Measurements from ENCODE around the gene BRD1.

BRD1 gene

GRCh38 chr22:49771266-49772065 is 56.2 kb downstream of the BRD1 start:
- no peak for DNase-seq (ENCODE audit: low spot score)
- TF ChIP-seq, protein P1, sequence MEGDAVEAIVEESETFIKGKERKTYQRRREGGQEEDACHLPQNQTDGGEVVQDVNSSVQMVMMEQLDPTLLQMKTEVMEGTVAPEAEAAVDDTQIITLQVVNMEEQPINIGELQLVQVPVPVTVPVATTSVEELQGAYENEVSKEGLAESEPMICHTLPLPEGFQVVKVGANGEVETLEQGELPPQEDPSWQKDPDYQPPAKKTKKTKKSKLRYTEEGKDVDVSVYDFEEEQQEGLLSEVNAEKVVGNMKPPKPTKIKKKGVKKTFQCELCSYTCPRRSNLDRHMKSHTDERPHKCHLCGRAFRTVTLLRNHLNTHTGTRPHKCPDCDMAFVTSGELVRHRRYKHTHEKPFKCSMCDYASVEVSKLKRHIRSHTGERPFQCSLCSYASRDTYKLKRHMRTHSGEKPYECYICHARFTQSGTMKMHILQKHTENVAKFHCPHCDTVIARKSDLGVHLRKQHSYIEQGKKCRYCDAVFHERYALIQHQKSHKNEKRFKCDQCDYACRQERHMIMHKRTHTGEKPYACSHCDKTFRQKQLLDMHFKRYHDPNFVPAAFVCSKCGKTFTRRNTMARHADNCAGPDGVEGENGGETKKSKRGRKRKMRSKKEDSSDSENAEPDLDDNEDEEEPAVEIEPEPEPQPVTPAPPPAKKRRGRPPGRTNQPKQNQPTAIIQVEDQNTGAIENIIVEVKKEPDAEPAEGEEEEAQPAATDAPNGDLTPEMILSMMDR (conservative IDR thresholded peaks at IDR 0.05; ENCODE audit: low read depth), result no peak
- ChIA-PET CTCF (no interaction called here), POLR2A (ENCODE audit: low non-redundant PET) (no interaction called here)
- no peak overlapping the region for H3K27ac ChIP-seq

GRCh38 chr22:49770547-49771265 is 57.0 kb downstream of the BRD1 start:
- no peak for DNase-seq (ENCODE audit: low spot score)
- POLR2A ChIA-PET (ENCODE audit: low non-redundant PET), result no interaction called here
- CTCF ChIA-PET, result no interaction called here
- TF ChIP-seq, protein P1 (conservative IDR thresholded peaks at IDR 0.05; ENCODE audit: low read depth), result no peak
- no peak overlapping the region for H3K27ac ChIP-seq

DNA sequence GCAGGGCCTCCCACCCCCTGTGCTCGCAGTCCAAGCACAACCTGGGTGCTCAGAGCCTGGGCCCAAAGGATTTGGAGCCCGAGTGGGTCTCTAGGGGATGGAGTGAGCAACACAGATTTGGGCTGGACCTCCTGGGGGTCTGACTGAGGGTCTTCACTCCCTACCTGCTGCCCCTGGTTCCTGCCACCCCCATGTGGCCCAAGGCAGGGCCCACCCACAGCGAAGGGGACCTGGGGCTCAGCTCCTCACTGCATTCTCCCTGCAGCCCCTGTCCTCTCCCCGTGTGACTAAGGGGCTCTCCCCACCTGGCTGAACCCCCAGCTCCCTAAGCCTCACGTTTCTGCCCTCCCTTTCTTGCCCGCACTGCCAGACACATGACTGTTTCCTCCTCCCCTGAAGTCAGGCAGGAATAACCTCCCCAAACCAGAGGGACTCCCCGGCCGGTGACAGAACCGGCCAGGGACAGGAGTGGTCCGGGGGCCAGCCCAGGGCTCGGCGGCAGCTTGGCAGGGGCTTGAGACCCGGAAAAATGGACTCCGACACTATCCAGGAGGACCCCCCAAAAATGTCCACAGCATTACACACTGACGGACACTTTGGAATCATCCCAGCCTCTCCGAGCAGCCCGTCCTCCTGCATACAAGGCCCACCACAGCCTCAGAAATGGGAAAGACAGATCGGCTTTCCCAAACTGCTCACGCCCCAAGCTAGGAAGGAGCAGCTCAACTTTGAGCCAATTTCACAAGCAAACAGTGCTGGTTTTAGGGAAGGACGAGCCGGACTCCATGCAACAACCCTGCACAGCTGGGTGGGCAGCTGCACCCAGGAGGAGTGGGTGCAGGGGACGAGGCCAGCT is 57.8 kb downstream of the BRD1 start:
- ChIA-PET CTCF (no interaction called here), POLR2A (ENCODE audit: low non-redundant PET) (no interaction called here)
- H3K27ac ChIP-seq, result no peak overlapping the region
- TF ChIP-seq, protein P1 (conservative IDR thresholded peaks at IDR 0.05; ENCODE audit: low read depth), result no peak
- no peak for DNase-seq (ENCODE audit: low spot score)

GRCh38 chr22:49768951-49769690 is 58.6 kb downstream of the BRD1 start:
- CTCF ChIA-PET, result no interaction called here
- POLR2A ChIA-PET (ENCODE audit: low non-redundant PET), result no interaction called here
- no peak overlapping the region for H3K27ac ChIP-seq
- TF ChIP-seq, protein P1 (conservative IDR thresholded peaks at IDR 0.05; ENCODE audit: low read depth), result no peak
- no peak for DNase-seq (ENCODE audit: low spot score)

DNA sequence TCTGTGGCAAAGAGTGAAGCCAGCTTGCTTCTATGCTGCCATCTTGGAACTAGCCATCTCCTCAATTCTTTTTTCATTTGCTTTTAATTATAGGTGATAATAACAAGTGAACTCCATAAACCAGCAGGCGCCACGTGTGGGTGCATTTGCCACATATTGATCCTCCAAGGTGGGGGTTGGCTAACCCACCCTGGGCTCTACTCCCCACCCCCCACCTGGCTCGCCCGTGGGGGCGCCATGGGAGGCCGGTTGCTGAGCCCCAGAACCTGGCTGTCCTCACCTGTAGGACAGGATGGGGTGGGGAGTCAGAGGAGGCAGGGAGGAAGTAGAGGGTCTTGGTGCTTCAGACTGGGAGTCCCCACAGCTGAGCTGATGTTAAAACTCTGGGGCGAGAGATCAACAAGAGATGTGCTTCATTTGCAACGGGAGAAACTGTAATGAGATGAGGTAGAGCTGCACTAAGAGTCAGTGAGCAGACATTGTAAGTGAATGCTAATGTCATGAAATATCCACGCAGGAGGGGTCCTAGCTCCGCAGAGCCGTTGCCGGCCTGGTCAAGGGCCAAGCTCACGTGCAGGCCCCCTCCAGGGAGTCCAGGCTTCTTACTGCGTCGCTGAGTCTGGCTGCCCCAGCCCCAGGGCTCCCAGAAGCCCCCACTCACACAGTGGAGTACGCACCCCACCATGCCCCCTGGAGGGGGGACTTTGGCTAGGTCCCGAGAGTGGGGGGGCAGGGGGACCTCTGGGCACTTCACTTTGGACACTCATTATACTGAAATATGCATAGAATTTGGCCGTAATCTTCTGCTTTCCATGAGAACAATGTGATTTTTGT is 59.4 kb downstream of the BRD1 start:
- ChIA-PET POLR2A (ENCODE audit: low non-redundant PET) (no interaction called here), CTCF (interaction anchor here (1.8 kb wide), 1 partner anchor 8 kb away, joined by 6 read pairs; no protein-coding TSS in a partner anchor)
- no peak for DNase-seq (ENCODE audit: low spot score)
- TF ChIP-seq, protein P1 (conservative IDR thresholded peaks at IDR 0.05; ENCODE audit: low read depth), result no peak
- no peak overlapping the region for H3K27ac ChIP-seq
